ENCODE results near the gene MGAT4C. TPM values are rescaled to one million over a fixed set of nuclear protein-coding genes. Genes with fewer than 3 reads are reported as not detected.

The MGAT4C gene
- total RNA-seq, 1 donor from 2014 or later, result 0.46 TPM

GRCh38 chr12:86170051-86170450 lies 86.1 kb downstream of the MGAT4C start:
- Mint-ChIP-seq H3K9me3 (ENCODE audit: unreplicated experiment) (no peaks in the 10 kb centered on the region), H3K4me3 (ENCODE audit: unreplicated experiment) (no peak overlapping the region), H3K27me3 (ENCODE audit: unreplicated experiment) (no peaks in the 10 kb centered on the region), H3K27ac (ENCODE audit: unreplicated experiment) (no peak overlapping the region), H3K4me1 (ENCODE audit: unreplicated experiment) (no peaks in the 10 kb centered on the region), H3K36me3 (ENCODE audit: unreplicated experiment) (no peaks in the 10 kb centered on the region)
- TF ChIP-seq, protein P1, sequence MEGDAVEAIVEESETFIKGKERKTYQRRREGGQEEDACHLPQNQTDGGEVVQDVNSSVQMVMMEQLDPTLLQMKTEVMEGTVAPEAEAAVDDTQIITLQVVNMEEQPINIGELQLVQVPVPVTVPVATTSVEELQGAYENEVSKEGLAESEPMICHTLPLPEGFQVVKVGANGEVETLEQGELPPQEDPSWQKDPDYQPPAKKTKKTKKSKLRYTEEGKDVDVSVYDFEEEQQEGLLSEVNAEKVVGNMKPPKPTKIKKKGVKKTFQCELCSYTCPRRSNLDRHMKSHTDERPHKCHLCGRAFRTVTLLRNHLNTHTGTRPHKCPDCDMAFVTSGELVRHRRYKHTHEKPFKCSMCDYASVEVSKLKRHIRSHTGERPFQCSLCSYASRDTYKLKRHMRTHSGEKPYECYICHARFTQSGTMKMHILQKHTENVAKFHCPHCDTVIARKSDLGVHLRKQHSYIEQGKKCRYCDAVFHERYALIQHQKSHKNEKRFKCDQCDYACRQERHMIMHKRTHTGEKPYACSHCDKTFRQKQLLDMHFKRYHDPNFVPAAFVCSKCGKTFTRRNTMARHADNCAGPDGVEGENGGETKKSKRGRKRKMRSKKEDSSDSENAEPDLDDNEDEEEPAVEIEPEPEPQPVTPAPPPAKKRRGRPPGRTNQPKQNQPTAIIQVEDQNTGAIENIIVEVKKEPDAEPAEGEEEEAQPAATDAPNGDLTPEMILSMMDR (IDR thresholded peaks at IDR 0.05), result no peak
- DNase-seq (ENCODE audit: extremely low spot score, unreplicated experiment), result no peak

GRCh38 chr12:86158956-86159355 lies 97.2 kb downstream of the MGAT4C start:
- H3K27me3 Mint-ChIP-seq (ENCODE audit: unreplicated experiment), result no peaks in the 10 kb centered on the region
- no peak overlapping the region for H3K4me3 Mint-ChIP-seq (ENCODE audit: unreplicated experiment)
- H3K36me3 Mint-ChIP-seq (ENCODE audit: unreplicated experiment), result no peaks in the 10 kb centered on the region
- H3K27ac Mint-ChIP-seq (ENCODE audit: unreplicated experiment), result no peak overlapping the region
- no peak for DNase-seq (ENCODE audit: extremely low spot score, unreplicated experiment)
- H3K9me3 Mint-ChIP-seq (ENCODE audit: unreplicated experiment), result no peaks in the 10 kb centered on the region
- TF ChIP-seq, protein P1 (IDR thresholded peaks at IDR 0.05), result no peak
- no peaks in the 10 kb centered on the region for H3K4me1 Mint-ChIP-seq (ENCODE audit: unreplicated experiment)

- DNase-seq (ENCODE audit: extremely low spot score, unreplicated experiment), result no peak
- TF ChIP-seq, protein P1 (IDR thresholded peaks at IDR 0.05), result no peak
- Mint-ChIP-seq H3K27me3 (ENCODE audit: unreplicated experiment) (no peaks in the 10 kb centered on the region), H3K4me3 (ENCODE audit: unreplicated experiment) (no peak overlapping the region), H3K9me3 (ENCODE audit: unreplicated experiment) (no peaks in the 10 kb centered on the region), H3K36me3 (ENCODE audit: unreplicated experiment) (no peaks in the 10 kb centered on the region), H3K4me1 (ENCODE audit: unreplicated experiment) (no peaks in the 10 kb centered on the region), H3K27ac (ENCODE audit: unreplicated experiment) (no peak overlapping the region)
These were observed 101.6 kb downstream of the MGAT4C start for GRCh38 chr12:86154620-86155019.

DNA sequence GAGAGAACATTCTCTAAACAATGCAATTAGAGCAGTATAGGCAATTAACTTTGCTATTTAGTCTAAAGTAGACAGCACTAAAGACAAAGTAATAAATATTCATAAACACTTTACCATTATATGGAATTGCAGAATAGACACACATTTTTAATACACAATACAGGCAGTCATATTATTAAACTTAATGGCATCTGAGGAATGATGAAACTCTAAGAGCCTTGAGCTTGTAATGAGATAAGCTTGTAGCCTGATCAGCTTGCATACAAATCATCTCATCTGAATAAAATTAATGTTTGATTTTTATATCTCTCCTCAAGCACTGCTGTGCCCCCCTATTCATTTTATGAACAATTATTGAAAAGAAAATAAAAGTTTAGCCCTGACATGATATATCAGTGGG lies 107.6 kb downstream of the MGAT4C start:
- Mint-ChIP-seq H3K27me3 (ENCODE audit: unreplicated experiment) (no peaks in the 10 kb centered on the region), H3K36me3 (ENCODE audit: unreplicated experiment) (no peaks in the 10 kb centered on the region), H3K9me3 (ENCODE audit: unreplicated experiment) (no peaks in the 10 kb centered on the region), H3K4me1 (ENCODE audit: unreplicated experiment) (no peaks in the 10 kb centered on the region), H3K4me3 (ENCODE audit: unreplicated experiment) (no peak overlapping the region), H3K27ac (ENCODE audit: unreplicated experiment) (no peak overlapping the region)
- DNase-seq (ENCODE audit: extremely low spot score, unreplicated experiment), result no peak
- TF ChIP-seq, protein P1 (IDR thresholded peaks at IDR 0.05), result no peak

DNA sequence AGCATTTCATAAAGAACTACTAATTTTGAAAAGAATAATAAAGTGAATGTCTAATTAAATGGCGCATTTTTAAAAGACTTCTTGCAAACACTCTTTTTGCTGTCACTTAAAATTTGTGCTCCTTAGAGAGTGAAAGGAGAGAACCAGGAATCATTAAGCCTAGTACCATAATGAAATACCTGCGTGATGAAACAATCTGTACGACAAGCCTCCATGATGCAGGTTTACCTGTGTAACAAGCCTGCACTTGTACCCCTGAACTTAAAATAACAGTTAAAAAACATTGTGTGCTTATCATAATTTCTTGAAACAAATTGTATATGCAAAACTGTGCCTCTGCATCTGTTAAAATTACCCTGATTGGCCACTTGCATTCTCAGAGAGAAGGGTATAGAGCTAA lies 108.1 kb downstream of the MGAT4C start:
- no peaks in the 10 kb centered on the region for H3K4me1 Mint-ChIP-seq (ENCODE audit: unreplicated experiment)
- no peak overlapping the region for H3K27ac Mint-ChIP-seq (ENCODE audit: unreplicated experiment)
- no peaks in the 10 kb centered on the region for H3K36me3 Mint-ChIP-seq (ENCODE audit: unreplicated experiment)
- no peaks in the 10 kb centered on the region for H3K27me3 Mint-ChIP-seq (ENCODE audit: unreplicated experiment)
- H3K9me3 Mint-ChIP-seq (ENCODE audit: unreplicated experiment), result no peaks in the 10 kb centered on the region
- H3K4me3 Mint-ChIP-seq (ENCODE audit: unreplicated experiment), result no peak overlapping the region
- TF ChIP-seq, protein P1 (IDR thresholded peaks at IDR 0.05), result no peak
- no peak for DNase-seq (ENCODE audit: extremely low spot score, unreplicated experiment)
